HEK293 (cell line): ENCODE measurements around the gene ZNF853.
A peak's percentile ranks its signal among the peaks of the same experiment; 100 is the strongest.
"Not testable (repeated sequence)": the region's sequence is repeated elsewhere in the genome, so short reads cannot be mapped to it uniquely, and the experiment has no call there.

Source experiments
- CTCF ChIA-PET: fragments of 350-600 bp; formaldehyde crosslinking; extraction: SDS; loops from one replicate; lab custom pipeline; 2021; ENCODE audit warnings: antibody characterized with exemption; lab: Yijun Ruan, JAX
- POLR2A ChIA-PET: fragments of 300-600 bp; formaldehyde crosslinking; extraction: SDS; loops from one replicate; lab custom pipeline; 2020; ENCODE audit warnings: antibody characterized with exemption, inconsistent platforms; lab: Yijun Ruan, JAX
- H3K27ac ChIP-seq: fragments of 200-500 bp; sonication (Bioruptor generic); 2 replicates; pipeline ENCODE4 v1.5.1; 2014; ENCODE audit warnings: low read depth, low read length, control low read depth, inconsistent platforms; ENCODE audit errors: extremely low read depth
- H3K36me3 ChIP-seq, 2 experiments: fragments of 200-500 bp in 1 of 2; sonication (Bioruptor generic) in 1 of 2; 1 replicate in 1 of 2; 2 replicates in 1 of 2; pipeline ENCODE4 v1.5.1; 2014 to 2017; ENCODE audit warnings: inconsistent platforms in 2 of 2, low read length in 2 of 2; ENCODE audit not compliant: control insufficient read depth in 2 of 2, insufficient read depth in 1 of 2
- H3K4me1 ChIP-seq: fragments of 200-500 bp; sonication (Bioruptor generic); 2 replicates; pipeline ENCODE4 v1.5.1; 2014; ENCODE audit warnings: mild to moderate bottlenecking, low read length, inconsistent platforms; ENCODE audit not compliant: control insufficient read depth, insufficient read depth
- H3K4me3 ChIP-seq: 2 replicates; pipeline ENCODE4 v1.5.1; 2011; ENCODE audit warnings: low read depth, mild to moderate bottlenecking, control low read depth, low read length, moderate library complexity
- H3K9me3 ChIP-seq: fragments of 200-500 bp; sonication (Bioruptor generic); 2 replicates; pipeline ENCODE4 v1.5.1; 2014; ENCODE audit warnings: low read depth, low read length, inconsistent platforms; ENCODE audit not compliant: control insufficient read depth, insufficient read depth
- CTCF ChIP-seq: fragments of 450-650 bp; formaldehyde crosslinking; IDR thresholded peaks from 2 replicates; pipeline ENCODE4 v1.5.1; 2016; ENCODE audit warnings: missing biosample characterization, missing genetic modification characterization
- GLIS1 ChIP-seq: fragments of 450-650 bp; formaldehyde crosslinking; IDR thresholded peaks from 2 replicates; pipeline ENCODE4 v1.5.1; 2016; ENCODE audit warnings: missing biosample characterization, missing genetic modification characterization
- PATZ1 ChIP-seq: fragments of 450-650 bp; formaldehyde crosslinking; IDR thresholded peaks from 2 replicates; pipeline ENCODE4 v1.5.1; 2016; ENCODE audit warnings: missing biosample characterization, missing genetic modification characterization
- REPIN1 ChIP-seq: fragments of 450-650 bp; formaldehyde crosslinking; IDR thresholded peaks from 2 replicates; pipeline ENCODE4 v1.5.1; 2017; ENCODE audit warnings: missing biosample characterization, missing genetic modification characterization, low read depth
- ZBTB44 ChIP-seq: fragments of 450-650 bp; IDR thresholded peaks from 2 replicates; pipeline ENCODE4 v1.5.1; 2018; ENCODE audit warnings: missing biosample characterization, mild to moderate bottlenecking, missing genetic modification characterization
- ZBTB48 ChIP-seq: fragments of 450-650 bp; formaldehyde crosslinking; IDR thresholded peaks from 2 replicates; pipeline ENCODE4 v1.5.1; 2016; ENCODE audit warnings: missing biosample characterization, missing genetic modification characterization
- ZEB2 ChIP-seq: fragments of 450-650 bp; formaldehyde crosslinking; IDR thresholded peaks from 2 replicates; pipeline ENCODE4 v1.5.1; 2016; ENCODE audit warnings: missing biosample characterization, missing genetic modification characterization
- ZFP37 ChIP-seq: fragments of 450-650 bp; formaldehyde crosslinking; IDR thresholded peaks from 2 replicates; pipeline ENCODE4 v1.5.1; 2016; ENCODE audit warnings: missing biosample characterization, missing genetic modification characterization
- ZNF112 ChIP-seq: fragments of 450-650 bp; formaldehyde crosslinking; IDR thresholded peaks from 2 replicates; pipeline ENCODE4 v1.5.0; 2017; ENCODE audit warnings: missing biosample characterization, missing genetic modification characterization
- ZNF335 ChIP-seq: fragments of 450-650 bp; formaldehyde crosslinking; conservative IDR thresholded peaks from 2 replicates; pipeline ENCODE4 v1.5.1; 2016; ENCODE audit warnings: missing biosample characterization, missing genetic modification characterization
- ZNF362 ChIP-seq: fragments of 450-650 bp; formaldehyde crosslinking; IDR thresholded peaks from 2 replicates; pipeline ENCODE4 v1.5.1; 2016; ENCODE audit warnings: missing biosample characterization, missing genetic modification characterization
- ZNF501 ChIP-seq: fragments of 450-650 bp; formaldehyde crosslinking; IDR thresholded peaks from 2 replicates; pipeline ENCODE4 v1.5.1; 2016; ENCODE audit warnings: missing biosample characterization, missing genetic modification characterization
- ZNF549 ChIP-seq: fragments of 450-650 bp; IDR thresholded peaks from 2 replicates; pipeline ENCODE4 v1.5.1; 2018; ENCODE audit warnings: missing biosample characterization, missing genetic modification characterization, mild to moderate bottlenecking, inconsistent platforms, moderate library complexity
- ZNF701 ChIP-seq: fragments of 450-650 bp; formaldehyde crosslinking; IDR thresholded peaks from 2 replicates; pipeline ENCODE4 v1.5.1; 2016; ENCODE audit warnings: missing biosample characterization, missing genetic modification characterization
- ZNF747 ChIP-seq: fragments of 450-650 bp; formaldehyde crosslinking; IDR thresholded peaks from 2 replicates; pipeline ENCODE4 v1.5.1; 2016; ENCODE audit warnings: missing biosample characterization, missing genetic modification characterization
- ZNF837 ChIP-seq: fragments of 450-650 bp; formaldehyde crosslinking; IDR thresholded peaks from 2 replicates; pipeline ENCODE4 v1.5.1; 2016; ENCODE audit warnings: missing biosample characterization, missing genetic modification characterization
- ZSCAN18 ChIP-seq: fragments of 450-650 bp; formaldehyde crosslinking; IDR thresholded peaks from 2 replicates; pipeline ENCODE4 v1.5.1; 2016; ENCODE audit warnings: missing biosample characterization, missing genetic modification characterization

Gene ZNF853

GRCh38 chr7:6576024-6576866, 39.2 kb upstream of the ZNF853 start:
- Histone ChIP-seq H3K4me3 (peak overlapping the region; percentile 54), H3K9me3 (no peaks in the 10 kb centered on the region), H3K36me3 (peaks cover 7 to 11% of the 10 kb centered on the region in 2 experiments; a peak in 2 of 3 replicates), H3K4me1 (no peaks in the 10 kb centered on the region; the same call in 1 of the 2 replicates)
- ChIA-PET CTCF (interaction anchor here (0.9 to 3.6 kb wide), 6 partner anchors 14 to 132 kb away, joined by 3 to 19 read pairs (median 4); partner anchors contain the start of gene INTS15), POLR2A (interaction anchor here (0.6 kb wide), 1 partner anchor 36 kb away, joined by 3 read pairs; no protein-coding TSS in a partner anchor)
- peak; percentile 40; the same call in 1 of the 2 replicates for TF ChIP-seq CTCF
- TF ChIP-seq ZNF747 (tag by site-specific recombination), result no peak
- TF ChIP-seq, all 188 proteins: peak for 1
- H3K27ac ChIP-seq, result no peak overlapping the region

- H3K36me3 ChIP-seq, result peaks cover 12 to 18% of the 10 kb centered on the region in 2 experiments; a peak in 2 of 3 replicates
- H3K9me3 ChIP-seq, result not testable (repeated sequence)
- POLR2A ChIA-PET, result interaction anchor here (0.6 to 1.0 kb wide), 2 partner anchors 13 to 36 kb away, joined by 3 read pairs; partner anchors contain the start of gene INTS15
- peak; percentile 96 for TF ChIP-seq ZNF362 (tag by site-specific recombination)
- 0 out of 2 replicates have a peak, but pooled peaks have one; percentile 60 for TF ChIP-seq ZNF335
- TF ChIP-seq, all 188 proteins: peak for 2; not testable (repeated sequence) for 186
- Histone ChIP-seq H3K27ac (peak overlapping the region; percentile 93), H3K4me3 (peak overlapping the region; percentile 82)
- H3K4me1 ChIP-seq, result not testable (repeated sequence)
- CTCF ChIA-PET, result interaction anchor here (1.3 to 3.6 kb wide), 4 partner anchors 13 to 50 kb away, joined by 4 to 19 read pairs (median 6); partner anchors contain the start of gene INTS15
Measured at GRCh38 chr7:6576867-6577368, 38.5 kb upstream of the ZNF853 start.

- Histone ChIP-seq H3K27ac (peak within 1 kb of the TSS; percentile 93), H3K36me3 (peaks cover 18 to 24% of the 10 kb centered on the region in 2 experiments; a peak in 2 of 3 replicates), H3K4me3 (peak within 1 kb of the TSS; percentile 82), H3K4me1 (no peaks in the 10 kb centered on the region; the same call in 1 of the 2 replicates), H3K9me3 (no peaks in the 10 kb centered on the region)
- ChIA-PET CTCF (interaction anchor here (1.3 to 1.8 kb wide), 2 partner anchors 12 to 18 kb away, joined by 5 to 12 read pairs; partner anchors contain the start of gene INTS15), POLR2A (interaction anchor here (0.6 to 1.0 kb wide), 4 partner anchors 11 to 44 kb away, joined by 3 read pairs; partner anchors contain the start of gene INTS15)
- TF ChIP-seq ZNF837 (no peak), ZNF112 (tag by site-specific recombination) (no peak), REPIN1 (peak; percentile 54; the same call in 1 of the 2 replicates), ZNF701 (tag by site-specific recombination) (no peak), ZBTB48 (tag by site-specific recombination) (peak; percentile 46; the same call in 1 of the 2 replicates), GLIS1 (peak; percentile 87), ZSCAN18 (tag by site-specific recombination) (no peak), ZNF501 (tag by site-specific recombination) (peak; percentile 90), ZNF549 (tag by site-specific recombination) (no peak), ZEB2 (0 out of 2 replicates have a peak, but pooled peaks have one; percentile 69), ZFP37 (tag by site-specific recombination) (0 out of 2 replicates have a peak, but pooled peaks have one; percentile 58), ZBTB44 (no peak), PATZ1 (tag by site-specific recombination) (peak; percentile 81)
Measured at GRCh38 chr7:6577369-6578113, 37.9 kb upstream of the ZNF853 start, which contains the start of gene ZDHHC4. TSS of gene ZDHHC4 (plus strand) at chr7:6577454. CDS start at chr7:6580562, 3,108 bp downstream.
